Osteocyte (in vitro differentiated cells): ENCODE measurements around the gene QRFP. TPM values are rescaled to one million over a fixed set of nuclear protein-coding genes. Genes with fewer than 3 reads are reported as not detected.
A peak's percentile ranks its signal among the peaks of the same experiment; 100 is the strongest.

Source experiments
- DNase-seq: peaks from one replicate; pipeline ENCODE4 v3.0.0; 2021; ENCODE audit warnings: mixed read lengths; ENCODE audit not compliant: unreplicated experiment; ENCODE audit errors: extremely low spot score
- H3K27ac Mint-ChIP-seq: one replicate; pipeline ENCODE4 v1.8.0; 2021; ENCODE audit warnings: mild to moderate bottlenecking, mixed read lengths; ENCODE audit not compliant: unreplicated experiment
- H3K27me3 Mint-ChIP-seq: one replicate; pipeline ENCODE4 v1.8.0; 2021; ENCODE audit warnings: mixed read lengths; ENCODE audit not compliant: unreplicated experiment
- H3K36me3 Mint-ChIP-seq: one replicate; pipeline ENCODE4 v1.8.0; 2021; ENCODE audit warnings: mixed read lengths; ENCODE audit not compliant: unreplicated experiment
- H3K4me1 Mint-ChIP-seq: one replicate; pipeline ENCODE4 v1.8.0; 2021; ENCODE audit warnings: mixed read lengths; ENCODE audit not compliant: unreplicated experiment
- H3K4me3 Mint-ChIP-seq: one replicate; pipeline ENCODE4 v1.8.0; 2021; ENCODE audit warnings: mild to moderate bottlenecking, moderate library complexity, mixed read lengths; ENCODE audit not compliant: unreplicated experiment
- H3K9me3 Mint-ChIP-seq: one replicate; pipeline ENCODE4 v1.8.0; 2021; ENCODE audit warnings: mixed read lengths; ENCODE audit not compliant: unreplicated experiment
- CTCF ChIP-seq: fragments of 200-600 bp; sonication (generic); IDR thresholded peaks from 2 replicates; pipeline ENCODE4 v1.5.0; 2021; ENCODE audit warnings: antibody characterized with exemption, mild to moderate bottlenecking, moderate library complexity
- total RNA-seq: library from RNA; stranded (reverse); gene quantifications from 2 replicates; pipeline ENCODE4 v1.2.1, GENCODE V29; 2021

Gene QRFP
- total RNA-seq, 1 donor from 2014 or later, result not detected

DNA sequence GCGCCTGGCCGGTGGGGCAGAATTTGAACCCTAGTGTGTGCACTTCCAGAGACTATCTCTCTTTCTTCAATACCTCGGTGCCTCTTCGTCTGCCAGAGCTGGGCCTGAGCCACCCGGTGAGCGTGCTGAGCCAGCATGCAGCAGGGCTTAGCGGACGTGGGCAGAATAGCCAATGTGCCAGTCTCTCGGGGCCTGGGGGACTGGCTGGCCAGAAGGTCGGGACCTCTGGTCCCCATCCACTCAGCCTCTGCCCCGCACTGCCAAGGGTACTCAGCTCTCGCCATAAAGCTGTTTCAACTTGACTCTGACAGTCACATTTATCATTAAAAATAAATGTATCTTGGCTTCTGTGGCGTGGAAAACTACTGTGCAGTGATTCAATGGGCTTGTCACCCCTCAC is 46.6 kb upstream of the QRFP start:
- no peak for DNase-seq
- H3K9me3 Mint-ChIP-seq, result no peaks in the 10 kb centered on the region
- no peak overlapping the region for H3K27ac Mint-ChIP-seq
- H3K36me3 Mint-ChIP-seq, result no peaks in the 10 kb centered on the region
- no peak overlapping the region for H3K4me3 Mint-ChIP-seq
- H3K4me1 Mint-ChIP-seq, result peaks cover 20% of the 10 kb centered on the region
- TF ChIP-seq CTCF, result no peak
- peaks cover 28% of the 10 kb centered on the region for H3K27me3 Mint-ChIP-seq

DNA sequence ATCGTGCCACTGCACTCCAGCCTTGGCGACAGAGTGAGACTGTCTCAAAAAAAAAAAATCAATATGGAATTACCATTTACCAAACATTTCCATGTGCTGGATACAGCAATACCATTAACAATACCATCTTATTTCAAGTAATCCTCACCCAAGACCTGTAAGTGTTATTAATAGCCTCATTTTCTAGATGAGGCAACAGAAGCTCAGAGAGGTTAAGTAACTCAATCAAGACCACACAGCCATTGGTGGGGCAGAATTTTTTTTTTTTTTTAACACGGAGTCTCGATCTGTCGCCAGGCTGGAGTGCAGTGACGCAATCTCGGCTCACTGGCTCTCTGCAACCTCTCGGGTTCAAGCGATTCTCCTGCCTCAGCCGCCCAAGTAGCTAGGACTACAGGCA is 46.1 kb upstream of the QRFP start:
- TF ChIP-seq CTCF, result no peak
- peaks cover 31% of the 10 kb centered on the region for H3K27me3 Mint-ChIP-seq
- H3K4me3 Mint-ChIP-seq, result no peak overlapping the region
- no peaks in the 10 kb centered on the region for H3K36me3 Mint-ChIP-seq
- no peak for DNase-seq
- H3K27ac Mint-ChIP-seq, result no peak overlapping the region
- H3K4me1 Mint-ChIP-seq, result peaks cover 22% of the 10 kb centered on the region
- no peaks in the 10 kb centered on the region for H3K9me3 Mint-ChIP-seq

GRCh38 chr9:130942084-130942483 is 45.5 kb upstream of the QRFP start:
- H3K27ac Mint-ChIP-seq, result no peak overlapping the region
- peaks cover 32% of the 10 kb centered on the region for H3K27me3 Mint-ChIP-seq
- no peaks in the 10 kb centered on the region for H3K9me3 Mint-ChIP-seq
- peaks cover 21% of the 10 kb centered on the region for H3K4me1 Mint-ChIP-seq
- no peaks in the 10 kb centered on the region for H3K36me3 Mint-ChIP-seq
- DNase-seq, result no peak
- no peak overlapping the region for H3K4me3 Mint-ChIP-seq
- no peak for TF ChIP-seq CTCF

GRCh38 chr9:130940693-130941576 is 44.3 kb upstream of the QRFP start:
- H3K27me3 Mint-ChIP-seq, result peaks cover 36% of the 10 kb centered on the region
- TF ChIP-seq CTCF, result peak; percentile 83
- no peak overlapping the region for H3K27ac Mint-ChIP-seq
- no peak for DNase-seq
- H3K9me3 Mint-ChIP-seq, result no peaks in the 10 kb centered on the region
- H3K4me1 Mint-ChIP-seq, result peaks cover 26% of the 10 kb centered on the region
- peak overlapping the region; percentile 18 for H3K4me3 Mint-ChIP-seq
- H3K36me3 Mint-ChIP-seq, result no peaks in the 10 kb centered on the region

DNA sequence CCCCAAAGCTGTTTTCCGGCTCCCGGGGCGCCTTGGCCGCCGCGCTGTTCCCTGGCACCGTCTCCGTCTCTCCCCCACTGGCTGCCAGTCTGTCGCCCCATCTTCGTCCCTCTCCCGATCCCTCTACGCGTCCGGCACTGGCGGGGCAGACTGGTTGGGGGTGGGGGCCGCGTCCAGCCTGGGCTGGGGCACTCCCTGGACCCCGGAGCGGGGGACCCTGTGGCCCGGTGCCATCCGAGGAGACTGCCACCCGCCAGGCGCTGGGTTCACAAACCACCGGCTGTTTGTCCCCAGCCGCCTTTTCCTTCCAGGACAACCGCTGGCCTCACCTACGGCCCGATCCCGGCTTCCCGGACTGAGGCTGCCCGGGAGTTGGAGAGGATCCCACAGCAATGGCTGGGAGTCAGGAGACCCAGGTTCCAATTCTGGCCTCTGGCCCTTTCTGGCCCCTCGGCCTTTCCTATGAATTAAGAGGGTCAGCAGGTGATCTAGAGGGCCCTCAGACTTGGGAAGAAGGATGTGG is 43.5 kb upstream of the QRFP start:
- DNase-seq, result no peak
- TF ChIP-seq CTCF, result no peak
- H3K4me1 Mint-ChIP-seq, result peaks cover 32% of the 10 kb centered on the region
- no peaks in the 10 kb centered on the region for H3K36me3 Mint-ChIP-seq
- H3K4me3 Mint-ChIP-seq, result no peak overlapping the region
- no peak overlapping the region for H3K27ac Mint-ChIP-seq
- no peaks in the 10 kb centered on the region for H3K9me3 Mint-ChIP-seq
- peaks cover 36% of the 10 kb centered on the region for H3K27me3 Mint-ChIP-seq
